HL-60/S4 treated with retinoic acid at 250 ng/mL for 4 days and 3 days (cell line): ENCODE data around the gene NCKAP5.
"Not testable (repeated sequence)": the region's sequence is repeated elsewhere in the genome, so short reads cannot be mapped to it uniquely, and the experiment has no call there.

Source experiments
- in situ Hi-C: fragments of 300-500 bp; cut with MboI; formaldehyde crosslinking; loops from 2 replicates; pipeline ENCODE4 v1.7.0; 2022; ENCODE audit warnings: low sequenced_read_pairs

The NCKAP5 gene

GRCh38 chr2:132860220-132860619 lies 708.0 kb downstream of the NCKAP5 start:
- in situ Hi-C loops = no loop called here

- in situ Hi-C loops = no loop called here
Observed at GRCh38 chr2:132859590-132859989, 708.7 kb downstream of the NCKAP5 start.

- in situ Hi-C loops = no loop called here
Observed at GRCh38 chr2:132857319-132857718, 710.9 kb downstream of the NCKAP5 start.

GRCh38 chr2:132850688-132851087 lies 717.6 kb downstream of the NCKAP5 start:
- in situ Hi-C loops = no loop called here

- in situ Hi-C loops = no loop called here
Observed at GRCh38 chr2:132849118-132849517, 719.1 kb downstream of the NCKAP5 start.

GRCh38 chr2:132845339-132845738 lies 722.9 kb downstream of the NCKAP5 start:
- in situ Hi-C loops = no loop called here

GRCh38 chr2:132844585-132844984 lies 723.7 kb downstream of the NCKAP5 start:
- in situ Hi-C loops = no loop called here

- in situ Hi-C loops = no loop called here
Observed at GRCh38 chr2:132837769-132838168, 730.5 kb downstream of the NCKAP5 start.

GRCh38 chr2:132830321-132830827 lies 737.9 kb downstream of the NCKAP5 start:
- in situ Hi-C loops = no loop called here

GRCh38 chr2:132825601-132826000 lies 742.7 kb downstream of the NCKAP5 start:
- in situ Hi-C loops = no loop called here

GRCh38 chr2:132824716-132825115 lies 743.5 kb downstream of the NCKAP5 start:
- in situ Hi-C loops = no loop called here

GRCh38 chr2:132816234-132816633 lies 752.0 kb downstream of the NCKAP5 start:
- in situ Hi-C loops = no loop called here

- in situ Hi-C loops = no loop called here
Observed at GRCh38 chr2:132815516-132815915, 752.7 kb downstream of the NCKAP5 start.

- in situ Hi-C loops = no loop called here
Observed at GRCh38 chr2:132814651-132815050, 753.6 kb downstream of the NCKAP5 start.

GRCh38 chr2:132813422-132813821 lies 754.8 kb downstream of the NCKAP5 start:
- in situ Hi-C loops = no loop called here

GRCh38 chr2:132811148-132811915 lies 756.9 kb downstream of the NCKAP5 start:
- in situ Hi-C loops = no loop called here

- in situ Hi-C loops = not testable (repeated sequence)
Observed at GRCh38 chr2:132809962-132810361, 758.3 kb downstream of the NCKAP5 start.

GRCh38 chr2:132804051-132804450 lies 764.2 kb downstream of the NCKAP5 start:
- in situ Hi-C loops = no loop called here

GRCh38 chr2:132798341-132798740 lies 769.9 kb downstream of the NCKAP5 start:
- in situ Hi-C loops = no loop called here

- in situ Hi-C loops = no loop called here
Observed at GRCh38 chr2:132797556-132797955, 770.7 kb downstream of the NCKAP5 start.

- in situ Hi-C loops = no loop called here
Observed at GRCh38 chr2:132797071-132797470, 771.2 kb downstream of the NCKAP5 start.

GRCh38 chr2:132795220-132795619 lies 773.0 kb downstream of the NCKAP5 start:
- in situ Hi-C loops = no loop called here

GRCh38 chr2:132793532-132793931 lies 774.7 kb downstream of the NCKAP5 start:
- in situ Hi-C loops = no loop called here
